Midbrain (tissue), 1 donor: ENCODE measurements around the gene SERPINB5.

Experiments
- DNase-seq: peaks from one replicate; lab custom pipeline; 2025; lab: John Stamatoyannopoulos, UW

The SERPINB5 gene

DNA sequence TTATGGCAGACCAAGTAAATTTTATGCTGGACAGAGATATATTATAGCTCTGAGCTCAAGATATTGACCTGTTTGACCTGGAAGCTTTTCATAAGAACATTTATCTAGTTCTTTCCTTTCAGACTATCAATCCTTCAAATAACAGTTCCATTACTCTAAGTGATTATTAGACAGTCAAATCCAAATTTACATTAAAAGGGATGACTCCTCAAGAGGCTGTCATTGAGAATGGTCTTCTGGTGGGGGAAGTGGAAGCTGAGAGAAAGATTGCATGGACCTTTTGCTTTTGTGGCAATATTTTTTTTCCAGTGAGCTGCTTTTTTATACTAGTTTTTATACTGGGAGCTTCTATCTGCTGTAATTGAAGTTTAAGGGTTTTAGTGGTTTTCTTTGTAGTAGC lies 50.5 kb downstream of the SERPINB5 start:
- DNase-seq = no peak

- no peak for DNase-seq
Observed at GRCh38 chr18:63528863-63529492, 52.2 kb downstream of the SERPINB5 start.

- no peak for DNase-seq
Observed at GRCh38 chr18:63532471-63532870, 55.7 kb downstream of the SERPINB5 start.

GRCh38 chr18:63534615-63535014 lies 57.9 kb downstream of the SERPINB5 start:
- DNase-seq = no peak

DNA sequence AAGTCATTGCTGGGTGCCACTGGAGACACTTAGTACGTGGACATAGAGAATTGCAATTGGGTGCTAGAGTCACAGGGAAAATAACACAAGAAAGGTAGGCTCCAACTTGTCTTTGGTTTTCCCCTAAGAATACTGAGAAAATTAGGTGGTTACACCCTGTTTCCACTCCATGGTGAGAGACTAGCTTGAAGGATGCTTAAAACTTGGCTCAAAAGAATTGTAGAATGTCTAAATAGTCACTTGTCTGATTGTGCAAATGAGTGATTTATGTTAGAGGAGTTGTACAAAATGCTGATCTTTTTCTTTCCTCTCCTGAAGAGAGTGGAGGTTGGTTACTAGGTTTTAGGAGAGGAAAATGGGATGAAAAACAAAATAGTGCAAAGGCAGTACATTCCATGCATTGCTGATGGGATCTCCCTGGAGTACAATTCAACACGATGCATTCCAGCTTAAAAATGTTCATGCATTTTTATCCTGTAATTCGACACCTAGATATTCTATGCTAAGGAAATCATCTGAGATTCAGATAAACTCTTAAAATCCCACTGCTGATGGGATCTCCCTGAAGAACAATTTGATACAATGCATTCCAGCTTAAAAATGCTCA lies 63.2 kb downstream of the SERPINB5 start:
- no peak for DNase-seq

GRCh38 chr18:63542069-63542468 lies 65.3 kb downstream of the SERPINB5 start, which contains the start of gene SERPINB12:
SERPINB12 (plus strand) TSS chr18:63542369; CDS start chr18:63556160, 13,791 bp downstream.
- DNase-seq = no peak

DNA sequence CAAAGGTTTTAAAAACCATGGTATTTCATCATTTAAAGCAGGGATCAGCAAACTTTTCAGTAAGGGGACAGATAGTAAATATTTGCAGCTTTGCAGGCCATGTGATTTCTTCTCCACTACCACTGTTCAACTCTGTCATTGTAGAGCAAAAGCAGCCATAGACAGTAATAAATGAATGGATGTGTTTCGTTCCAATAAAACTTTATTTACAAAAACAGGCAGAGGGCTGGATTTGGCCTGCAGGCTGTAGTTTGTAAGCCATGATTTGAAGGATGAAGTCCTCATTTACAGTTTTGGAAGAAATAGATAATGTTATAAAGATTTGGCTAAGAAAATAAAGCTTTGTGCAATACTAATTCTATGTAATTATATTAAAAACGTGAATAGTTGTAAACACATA lies 67.3 kb downstream of the SERPINB5 start:
- no peak for DNase-seq

GRCh38 chr18:63545000-63545399 lies 68.2 kb downstream of the SERPINB5 start:
- no peak for DNase-seq

- DNase-seq = no peak
Observed at GRCh38 chr18:63550068-63550467, 73.3 kb downstream of the SERPINB5 start.

- no peak for DNase-seq
Observed at GRCh38 chr18:63551769-63552168, 75.0 kb downstream of the SERPINB5 start.

DNA sequence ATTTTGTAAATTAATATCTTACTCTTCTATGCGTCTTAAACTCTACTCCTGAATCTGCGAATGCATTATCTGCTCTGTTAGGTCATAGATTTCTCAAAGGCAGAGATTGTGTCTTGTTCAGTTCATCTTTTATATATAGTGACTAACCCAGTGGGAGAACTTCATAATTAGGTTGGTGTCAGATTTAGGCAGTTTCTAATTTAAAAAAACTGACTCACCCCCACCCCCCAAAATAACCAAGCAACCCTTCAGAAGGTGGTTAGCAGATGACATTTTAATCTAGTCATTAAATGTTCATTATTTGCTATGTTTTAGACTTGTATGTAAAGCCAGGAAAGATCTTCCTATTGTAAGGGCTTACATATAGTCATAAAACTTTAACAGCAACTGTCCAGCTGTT lies 75.8 kb downstream of the SERPINB5 start:
- DNase-seq = no peak

GRCh38 chr18:63553081-63553480 lies 76.3 kb downstream of the SERPINB5 start:
- no peak for DNase-seq
